Measurements from ENCODE around the gene TRAF1. TPM values are rescaled to one million over a fixed set of nuclear protein-coding genes. Genes with fewer than 3 reads are reported as not detected.

Gene TRAF1
- total RNA-seq, 1 experiment from 2014 or later, result 1.4 TPM

DNA sequence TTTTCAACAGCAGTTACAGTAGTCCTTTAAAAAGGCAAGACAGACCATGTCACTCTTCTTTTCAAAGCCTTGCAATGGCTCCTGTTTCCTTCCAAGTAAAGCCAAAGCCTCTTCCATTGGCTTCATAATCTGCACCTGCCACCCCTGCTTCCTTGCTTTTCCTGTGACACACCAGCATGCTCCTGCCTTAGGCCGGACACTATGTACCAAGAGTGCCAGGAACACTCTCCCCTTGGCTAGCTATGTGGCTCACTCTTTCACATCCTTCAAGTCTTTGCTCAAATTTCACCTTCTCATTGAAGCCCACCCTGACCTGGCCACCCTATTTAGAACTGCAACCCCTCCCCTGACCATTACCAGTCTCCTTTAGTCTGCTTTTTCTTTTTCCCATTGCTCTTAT lies 22.2 kb upstream of the TRAF1 start:
- no peaks in the 10 kb centered on the region for H3K79me1 ChIP-seq (ENCODE audit: insufficient read depth, low read depth, low read length, poor library complexity, severe bottlenecking)
- peaks cover 13% of the 10 kb centered on the region in 2 experiments for H3K4me1 Mint-ChIP-seq
- no peaks in the 10 kb centered on the region for H3K27me3 ChIP-seq (ENCODE audit: insufficient read depth, low read length)
- no peak overlapping the region for H4K91ac ChIP-seq (ENCODE audit: insufficient read length, low read depth, low read length)
- no peak overlapping the region for H3T11ph ChIP-seq (ENCODE audit: low read length)
- DNase-seq, result no peak
- H2BK120ac ChIP-seq (ENCODE audit: low read depth, low read length, poor library complexity, severe bottlenecking), result no peak overlapping the region
- H3K36me3 Mint-ChIP-seq (ENCODE audit: insufficient read depth in 1 of 3, low read depth in 3 of 3), result no peaks in the 10 kb centered on the region
- no peak overlapping the region for H3K56ac ChIP-seq (ENCODE audit: insufficient read length, low read depth, low read length)
- no peak overlapping the region for H3K14ac ChIP-seq (ENCODE audit: insufficient read depth, low read length)
- TF ChIP-seq, protein P1, sequence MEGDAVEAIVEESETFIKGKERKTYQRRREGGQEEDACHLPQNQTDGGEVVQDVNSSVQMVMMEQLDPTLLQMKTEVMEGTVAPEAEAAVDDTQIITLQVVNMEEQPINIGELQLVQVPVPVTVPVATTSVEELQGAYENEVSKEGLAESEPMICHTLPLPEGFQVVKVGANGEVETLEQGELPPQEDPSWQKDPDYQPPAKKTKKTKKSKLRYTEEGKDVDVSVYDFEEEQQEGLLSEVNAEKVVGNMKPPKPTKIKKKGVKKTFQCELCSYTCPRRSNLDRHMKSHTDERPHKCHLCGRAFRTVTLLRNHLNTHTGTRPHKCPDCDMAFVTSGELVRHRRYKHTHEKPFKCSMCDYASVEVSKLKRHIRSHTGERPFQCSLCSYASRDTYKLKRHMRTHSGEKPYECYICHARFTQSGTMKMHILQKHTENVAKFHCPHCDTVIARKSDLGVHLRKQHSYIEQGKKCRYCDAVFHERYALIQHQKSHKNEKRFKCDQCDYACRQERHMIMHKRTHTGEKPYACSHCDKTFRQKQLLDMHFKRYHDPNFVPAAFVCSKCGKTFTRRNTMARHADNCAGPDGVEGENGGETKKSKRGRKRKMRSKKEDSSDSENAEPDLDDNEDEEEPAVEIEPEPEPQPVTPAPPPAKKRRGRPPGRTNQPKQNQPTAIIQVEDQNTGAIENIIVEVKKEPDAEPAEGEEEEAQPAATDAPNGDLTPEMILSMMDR (conservative IDR thresholded peaks at IDR 0.05), result no peak
- no peak overlapping the region for H3K23ac ChIP-seq (ENCODE audit: insufficient read length, low read depth, low read length)
- H3K4me3 Mint-ChIP-seq, result no peak overlapping the region
- H3K23me2 ChIP-seq (ENCODE audit: insufficient read length, low read depth, low read length, poor library complexity, severe bottlenecking), result no peaks in the 10 kb centered on the region
- H2AFZ ChIP-seq (ENCODE audit: low read length), result no peak overlapping the region
- no peak overlapping the region for H3K4me2 ChIP-seq (ENCODE audit: insufficient read depth, insufficient read length, low read length)
- no peak overlapping the region for H3K27ac ChIP-seq (ENCODE audit: insufficient read length, low read depth, low read length)
- H3K27me3 Mint-ChIP-seq (ENCODE audit: low read depth), result no peaks in the 10 kb centered on the region
- H3K4me1 ChIP-seq (ENCODE audit: insufficient read depth, low read length), result 0 out of 2 replicates have a peak, but pooled peaks cover 4% of the 10 kb centered on the region
- no peak overlapping the region for H2BK20ac ChIP-seq (ENCODE audit: low read depth, low read length, poor library complexity, severe bottlenecking)
- no peak overlapping the region for H2BK15ac ChIP-seq (ENCODE audit: low read depth, low read length)
- H2BK5ac ChIP-seq (ENCODE audit: insufficient read length, low read length), result no peak overlapping the region
- H3K9me3 ChIP-seq (ENCODE audit: control insufficient read depth, low read depth, low read length), result no peaks in the 10 kb centered on the region
- no peak overlapping the region for H2BK12ac ChIP-seq (ENCODE audit: insufficient read length, low read depth, low read length)
- no peak overlapping the region for H2AK5ac ChIP-seq (ENCODE audit: insufficient read length, low read length)
- H3K9me3 Mint-ChIP-seq, result no peaks in the 10 kb centered on the region
- WGBS (ENCODE audit: extremely low coverage, insufficient read length, low lambda C conversion rate), result no CpG with 5 or more reads among the region's 1 CpG
- no peaks in the 10 kb centered on the region for H3K79me2 ChIP-seq (ENCODE audit: insufficient read depth, low read length)
- no peak overlapping the region for H3K9ac ChIP-seq (ENCODE audit: extremely low read depth, insufficient read length, low read length)
- H3K4ac ChIP-seq (ENCODE audit: low read depth, low read length), result no peak overlapping the region
- H3K27ac Mint-ChIP-seq, result no peak overlapping the region
- no peak overlapping the region for H3K18ac ChIP-seq (ENCODE audit: insufficient read length, low read depth, low read length)
- H4K5ac ChIP-seq (ENCODE audit: insufficient read length, low read depth, low read length), result no peak overlapping the region
- no peak overlapping the region for H4K8ac ChIP-seq (replicated peaks; ENCODE audit: insufficient read length, low read depth, low read length)
- no peaks in the 10 kb centered on the region for H4K20me1 ChIP-seq (ENCODE audit: control insufficient read depth, insufficient read depth, insufficient read length)
